ENCODE results near the gene PCK1.

PCK1 gene

DNA sequence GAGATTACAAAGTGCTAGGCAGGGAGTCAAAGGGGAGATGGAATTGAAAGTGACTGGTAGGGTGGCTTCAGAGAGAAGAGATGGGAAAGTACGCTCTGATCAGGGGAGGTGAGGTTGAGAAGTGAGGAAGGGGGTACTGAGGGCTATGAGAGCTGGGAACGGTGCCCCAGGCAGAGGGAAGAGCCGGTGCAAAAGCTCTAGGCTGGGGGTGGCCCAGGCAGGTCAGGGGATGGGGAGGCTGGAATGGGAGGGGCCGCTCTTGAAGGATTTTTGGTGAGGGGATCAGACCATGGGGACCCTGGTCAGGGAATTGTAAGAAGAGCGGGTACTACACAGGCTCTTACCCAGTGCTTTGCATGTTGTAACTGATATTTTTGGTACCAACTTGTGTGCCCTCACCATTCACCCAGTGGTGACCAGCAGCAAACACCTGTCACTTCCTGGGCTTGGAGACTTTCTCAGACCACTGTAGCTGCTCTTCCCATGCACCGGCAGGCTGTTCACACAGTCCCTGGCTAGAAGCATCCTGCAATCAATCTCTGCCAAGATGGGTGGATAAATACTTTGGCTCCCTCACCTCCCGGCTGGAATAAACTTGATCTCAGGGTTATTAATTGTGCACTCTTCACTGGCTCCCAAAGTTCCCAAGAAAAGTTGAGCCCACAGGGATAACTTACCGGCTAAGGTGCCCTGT, 24.0 kb downstream of the PCK1 start:
- H3K4me3 ChIP-seq (ENCODE audit: low read depth, low read length) = no peak overlapping the region
- no peak for DNase-seq (ENCODE audit: low read depth)

DNA sequence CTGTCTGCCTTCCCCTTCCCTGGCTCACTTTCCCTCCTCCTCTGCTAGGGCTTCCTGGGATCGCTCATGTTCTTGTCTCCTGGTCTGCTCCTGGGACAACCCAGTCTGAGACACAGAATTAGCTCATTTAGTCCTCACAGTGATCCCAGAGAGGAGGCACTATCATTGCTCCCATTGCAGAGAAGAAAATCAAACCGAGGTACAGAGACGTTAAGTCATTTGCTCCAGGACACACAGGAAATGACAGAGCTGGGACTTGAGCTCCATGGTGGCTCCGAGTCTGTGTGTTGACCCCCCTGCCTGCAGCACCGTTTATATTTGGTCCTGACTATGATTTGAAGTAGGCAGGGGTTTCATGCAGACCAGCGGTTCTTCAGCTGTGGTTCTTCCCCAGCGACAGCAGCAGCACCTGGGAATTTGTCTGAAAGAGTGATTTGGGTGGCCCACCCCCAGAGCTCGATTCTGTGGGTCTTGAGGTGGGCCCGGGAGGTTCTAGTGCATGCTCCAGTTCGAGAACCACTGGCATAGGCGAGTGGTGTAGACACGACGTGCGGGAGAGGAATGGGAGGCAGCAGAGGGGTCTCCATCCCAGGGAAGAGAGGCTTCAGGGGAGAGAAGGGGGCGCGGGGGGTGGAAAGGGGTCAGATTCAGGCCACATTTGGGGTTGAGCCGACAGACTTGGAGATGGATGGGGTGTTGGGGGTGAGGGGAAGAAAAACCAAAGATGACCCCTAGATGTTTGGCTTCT, 24.7 kb downstream of the PCK1 start:
- DNase-seq (ENCODE audit: low read depth) = no peak
- H3K4me3 ChIP-seq (ENCODE audit: low read depth, low read length) = no peak overlapping the region

DNA sequence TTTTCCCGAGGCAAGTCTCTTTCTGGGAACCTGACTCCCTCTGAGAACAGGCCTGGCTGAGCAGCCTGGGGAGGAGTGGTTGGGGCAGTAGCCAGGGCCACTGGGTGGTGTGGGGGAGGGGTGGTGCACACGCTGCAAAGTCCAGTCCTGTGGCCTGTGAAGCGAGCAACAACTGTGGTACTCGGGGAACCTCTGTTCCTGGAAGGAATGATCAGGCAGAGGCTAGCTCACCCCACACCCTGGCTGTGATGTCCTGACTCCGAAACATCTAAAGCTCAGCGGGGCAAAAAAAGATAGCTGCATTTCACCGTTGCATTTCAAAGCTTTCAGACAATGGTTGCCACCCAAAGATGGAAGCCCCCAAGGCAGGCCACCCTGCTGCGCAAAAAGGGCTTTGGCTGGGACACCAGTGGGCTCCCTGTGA, 25.5 kb downstream of the PCK1 start:
- no peak overlapping the region for H3K4me3 ChIP-seq (ENCODE audit: low read depth, low read length)
- DNase-seq (ENCODE audit: low read depth) = no peak

DNA sequence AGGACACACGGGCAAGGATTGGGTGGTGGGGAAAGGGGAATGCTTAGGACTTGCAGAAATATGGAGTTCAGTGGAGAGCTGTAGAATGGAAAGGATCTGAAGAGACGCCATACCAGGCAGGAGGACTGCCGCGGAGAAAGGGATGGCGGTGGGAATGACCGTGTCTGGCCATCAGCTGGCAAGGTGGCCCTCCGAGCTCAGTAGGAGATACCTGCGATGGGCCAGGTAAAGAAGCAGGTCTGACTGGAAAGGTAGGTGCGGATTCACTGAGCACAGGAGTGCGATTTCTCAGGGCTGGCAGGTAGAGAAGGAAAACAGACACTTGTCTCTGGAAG, 26.0 kb downstream of the PCK1 start:
- DNase-seq (ENCODE audit: low read depth) = no peak
- no peak overlapping the region for H3K4me3 ChIP-seq (ENCODE audit: low read depth, low read length)

DNA sequence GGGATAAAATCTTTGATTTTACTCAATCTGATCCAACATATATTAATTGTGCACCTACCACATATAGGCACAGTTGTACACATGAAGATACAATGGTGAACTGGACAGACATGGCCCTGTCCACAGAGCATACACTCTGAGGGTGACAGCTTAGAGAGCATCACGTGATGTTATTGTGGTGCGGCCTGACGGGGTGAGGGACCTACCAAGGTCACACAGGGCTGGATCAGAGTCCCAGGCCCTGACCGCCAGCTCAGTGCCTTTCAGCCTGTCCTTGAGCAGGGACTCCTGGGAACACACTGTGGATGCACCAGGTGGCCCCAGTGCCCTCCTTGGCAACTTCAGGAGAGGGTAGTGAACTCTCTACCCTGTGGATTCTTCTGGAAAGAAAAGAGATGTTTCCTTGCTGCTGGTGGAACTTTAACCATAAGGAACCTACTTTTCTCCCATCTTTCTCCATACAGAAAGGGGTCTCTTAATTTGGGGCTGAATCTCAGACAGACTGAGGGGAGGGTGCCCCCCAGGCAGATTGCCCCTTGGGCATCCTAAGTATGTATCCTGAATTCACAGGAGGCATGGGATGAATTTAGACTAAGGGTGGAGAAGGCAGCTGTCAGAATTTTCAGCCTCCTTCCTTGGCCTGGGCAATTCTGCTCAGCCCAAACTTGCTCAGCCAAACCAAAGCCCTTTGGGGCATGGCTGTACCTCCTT, 26.5 kb downstream of the PCK1 start:
- no peak overlapping the region for H3K4me3 ChIP-seq (ENCODE audit: low read depth, low read length)
- DNase-seq (ENCODE audit: low read depth) = no peak

DNA sequence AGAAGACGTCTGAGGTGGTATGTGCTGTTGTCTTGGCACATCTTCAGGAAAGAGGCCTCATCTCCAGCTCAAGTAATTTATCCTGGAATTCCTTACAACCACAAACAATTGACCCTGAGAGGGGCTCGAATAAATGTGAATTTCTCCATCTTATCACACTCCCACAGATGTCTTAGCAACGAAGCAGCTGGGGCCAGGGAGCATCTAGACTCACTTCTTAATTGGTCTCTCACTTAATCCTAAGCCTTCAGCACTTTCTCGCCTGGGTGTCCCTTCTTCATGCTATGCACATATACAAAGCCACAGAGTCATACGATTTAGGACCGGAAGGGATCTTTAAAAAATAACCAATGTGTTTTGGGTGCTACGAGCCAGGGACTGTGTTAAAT, 27.1 kb downstream of the PCK1 start:
- no peak overlapping the region for H3K4me3 ChIP-seq (ENCODE audit: low read depth, low read length)
- no peak for DNase-seq (ENCODE audit: low read depth)

DNA sequence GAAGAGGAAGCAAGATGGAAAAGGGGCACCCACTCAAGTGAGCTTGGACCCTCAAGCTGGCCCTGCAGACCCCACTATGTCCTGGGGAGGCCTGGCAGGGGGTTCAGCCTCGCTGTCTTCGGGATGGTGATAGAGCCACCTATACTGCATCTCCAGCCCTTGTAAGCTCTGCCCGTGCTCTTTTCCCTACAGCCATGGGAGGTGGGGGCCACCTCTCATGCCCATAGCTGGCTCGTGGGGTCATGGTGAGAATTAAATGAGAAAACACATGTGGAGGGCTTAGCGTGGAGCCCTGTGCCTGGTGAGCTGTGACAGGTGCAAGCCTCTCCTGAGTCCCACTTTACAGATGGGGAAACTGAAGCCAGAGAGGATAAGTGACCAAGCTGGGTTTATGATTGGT, 27.7 kb downstream of the PCK1 start:
- DNase-seq (ENCODE audit: low read depth) = no peak
- no peak overlapping the region for H3K4me3 ChIP-seq (ENCODE audit: low read depth, low read length)

DNA sequence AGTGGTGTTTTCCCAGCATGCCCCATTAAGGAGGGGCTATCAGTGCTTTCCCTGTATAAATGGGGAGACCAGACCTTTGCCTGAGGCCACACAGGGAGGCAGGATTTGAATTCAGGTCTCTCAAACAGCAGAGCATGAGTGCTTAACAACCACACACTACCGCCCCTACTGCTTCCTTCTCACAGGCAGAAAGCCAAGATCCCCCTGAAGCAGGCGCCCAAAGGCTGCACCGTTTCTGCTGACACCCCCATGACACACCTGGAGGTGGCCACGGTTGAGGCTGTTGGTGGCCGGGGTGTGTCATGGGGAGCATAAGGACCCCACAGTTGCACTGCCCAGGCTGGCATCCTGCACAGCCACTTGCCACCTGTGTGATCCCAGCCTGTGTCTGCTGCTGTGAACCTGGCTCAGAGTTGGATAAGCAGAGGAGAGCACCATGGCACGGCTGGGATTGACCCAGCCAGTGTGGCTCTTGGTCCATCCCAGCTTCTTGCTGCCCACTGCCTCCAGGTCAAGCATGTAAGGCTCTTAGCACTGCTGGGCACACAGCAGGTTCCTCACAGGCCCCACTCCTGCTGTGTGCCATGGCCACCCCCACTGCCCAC, 28.3 kb downstream of the PCK1 start:
- H3K4me3 ChIP-seq (ENCODE audit: low read depth, low read length) = no peak overlapping the region
- DNase-seq (ENCODE audit: low read depth) = no peak

DNA sequence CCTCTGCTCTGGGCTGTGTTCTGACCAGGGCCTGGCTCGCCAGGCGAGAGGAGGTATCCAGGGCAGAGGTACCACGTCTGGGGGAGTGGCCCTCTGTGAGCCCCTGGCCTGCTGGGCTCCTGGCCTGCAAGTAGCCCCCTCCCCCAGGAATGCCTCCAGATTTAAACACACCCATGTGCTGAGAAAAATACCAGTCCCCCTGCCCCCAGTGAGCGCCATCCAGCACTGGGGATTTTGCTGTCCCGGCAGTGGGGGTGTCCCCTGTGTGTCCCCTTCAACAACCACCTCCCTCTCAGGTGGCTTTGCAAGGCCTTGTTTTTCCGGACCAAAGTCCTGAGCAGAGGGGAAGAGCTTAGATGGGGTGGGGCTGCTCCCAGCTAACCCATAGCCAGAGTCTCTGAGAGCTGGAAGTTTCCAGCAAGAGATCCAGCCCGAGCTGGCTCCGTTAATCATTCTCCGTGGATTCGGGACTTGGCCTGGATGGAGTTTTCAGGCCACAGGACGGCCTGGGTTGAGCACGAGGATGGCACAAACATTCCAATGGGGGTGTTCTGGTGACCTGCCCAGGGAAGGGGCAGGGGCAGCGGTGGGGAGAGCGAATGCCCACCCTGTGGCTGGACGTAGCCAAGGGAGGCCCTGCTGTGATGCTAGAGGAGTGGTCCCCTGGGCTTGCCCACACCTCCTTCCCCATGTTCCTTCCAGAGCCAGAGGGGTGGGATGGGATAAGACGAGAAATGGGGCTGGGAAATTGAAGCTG, 29.0 kb downstream of the PCK1 start:
- DNase-seq (ENCODE audit: low read depth) = no peak
- no peak overlapping the region for H3K4me3 ChIP-seq (ENCODE audit: low read depth, low read length)

DNA sequence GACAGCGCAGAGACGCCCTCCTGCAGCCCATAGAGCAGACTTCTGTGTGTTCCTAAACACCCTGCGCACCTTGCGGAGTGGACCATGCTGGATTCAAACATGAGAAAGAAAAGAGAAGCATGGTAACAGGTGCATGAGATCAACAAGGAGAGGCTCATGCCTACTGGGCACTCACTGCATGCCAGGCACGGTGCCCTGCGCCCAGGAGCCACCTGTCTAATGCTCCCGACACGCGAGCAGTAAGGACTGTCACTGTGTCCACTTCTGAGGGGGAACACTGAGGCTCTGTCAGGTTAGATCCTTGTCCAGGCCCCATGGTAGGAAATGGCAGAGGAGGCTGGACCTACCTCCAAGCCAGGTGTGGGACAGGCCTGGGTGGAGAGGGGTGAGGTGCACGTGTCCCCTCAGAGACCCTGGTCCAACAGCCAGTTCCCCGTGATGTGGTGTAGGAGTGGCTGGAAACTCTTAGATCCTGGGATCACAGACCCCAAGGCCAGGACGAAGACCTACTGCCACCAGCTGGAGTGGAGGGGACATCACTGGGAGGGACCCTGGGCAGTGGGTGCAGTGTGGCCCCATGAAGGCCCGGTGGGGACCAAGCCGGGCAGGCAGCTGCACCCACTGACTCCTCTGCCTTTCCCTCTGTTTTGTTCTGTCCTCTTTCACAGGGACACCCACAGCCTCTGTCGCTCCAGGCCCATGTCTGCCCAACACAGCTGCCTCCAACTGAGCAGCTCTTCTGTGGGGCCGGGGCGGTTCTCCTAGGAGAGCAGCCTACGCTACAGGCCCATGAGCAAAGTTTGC, 29.8 kb downstream of the PCK1 start:
- no peak for DNase-seq (ENCODE audit: low read depth)
- no peak overlapping the region for H3K4me3 ChIP-seq (ENCODE audit: low read depth, low read length)

DNA sequence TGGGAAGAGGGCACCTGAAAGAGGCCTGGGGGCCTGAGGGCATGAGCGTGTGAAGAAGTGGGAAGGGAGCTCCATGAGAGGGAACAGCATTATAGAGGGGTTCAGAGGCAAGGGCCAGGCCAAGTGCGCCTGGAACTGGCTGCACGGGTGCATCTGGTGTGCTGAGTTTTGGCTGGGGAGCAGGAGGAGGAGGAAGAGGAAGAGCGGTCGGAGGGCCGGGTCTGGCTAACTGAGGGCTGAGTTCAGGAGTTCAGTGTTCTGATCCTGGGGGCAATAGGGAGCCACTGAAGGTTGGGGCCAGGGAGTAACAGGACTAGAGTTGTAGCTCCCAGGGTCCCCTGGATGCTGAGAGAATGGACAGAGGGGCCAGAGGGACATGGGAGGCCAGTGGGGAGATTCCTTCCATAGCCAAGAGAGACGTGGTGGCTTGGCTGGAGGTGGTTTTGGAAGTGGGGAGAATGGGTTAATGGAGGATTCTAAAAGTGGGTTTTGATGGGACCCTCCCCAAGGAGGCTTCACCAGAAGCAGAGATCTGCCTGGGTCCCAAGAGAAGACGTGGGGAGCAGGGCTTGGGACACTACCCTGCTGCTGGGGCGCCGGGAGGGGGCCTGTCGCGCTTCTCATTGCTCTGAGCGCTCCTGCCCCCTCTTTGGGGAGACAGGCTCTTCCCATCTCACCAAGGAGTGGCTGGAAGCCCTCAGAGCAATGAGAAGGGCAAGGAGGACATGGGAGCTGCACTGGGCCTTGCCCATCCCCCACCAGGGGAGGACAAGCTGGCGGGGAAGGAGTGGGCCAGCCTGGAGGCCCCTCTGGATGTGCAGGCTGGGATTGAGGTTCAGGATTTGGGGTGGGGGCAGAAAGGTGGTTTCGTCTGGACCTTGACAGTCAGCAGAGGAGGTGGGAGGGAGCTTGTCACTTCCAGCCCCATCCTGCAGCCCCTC, 30.6 kb downstream of the PCK1 start:
- DNase-seq (ENCODE audit: low read depth) = no peak
- no peak overlapping the region for H3K4me3 ChIP-seq (ENCODE audit: low read depth, low read length)

DNA sequence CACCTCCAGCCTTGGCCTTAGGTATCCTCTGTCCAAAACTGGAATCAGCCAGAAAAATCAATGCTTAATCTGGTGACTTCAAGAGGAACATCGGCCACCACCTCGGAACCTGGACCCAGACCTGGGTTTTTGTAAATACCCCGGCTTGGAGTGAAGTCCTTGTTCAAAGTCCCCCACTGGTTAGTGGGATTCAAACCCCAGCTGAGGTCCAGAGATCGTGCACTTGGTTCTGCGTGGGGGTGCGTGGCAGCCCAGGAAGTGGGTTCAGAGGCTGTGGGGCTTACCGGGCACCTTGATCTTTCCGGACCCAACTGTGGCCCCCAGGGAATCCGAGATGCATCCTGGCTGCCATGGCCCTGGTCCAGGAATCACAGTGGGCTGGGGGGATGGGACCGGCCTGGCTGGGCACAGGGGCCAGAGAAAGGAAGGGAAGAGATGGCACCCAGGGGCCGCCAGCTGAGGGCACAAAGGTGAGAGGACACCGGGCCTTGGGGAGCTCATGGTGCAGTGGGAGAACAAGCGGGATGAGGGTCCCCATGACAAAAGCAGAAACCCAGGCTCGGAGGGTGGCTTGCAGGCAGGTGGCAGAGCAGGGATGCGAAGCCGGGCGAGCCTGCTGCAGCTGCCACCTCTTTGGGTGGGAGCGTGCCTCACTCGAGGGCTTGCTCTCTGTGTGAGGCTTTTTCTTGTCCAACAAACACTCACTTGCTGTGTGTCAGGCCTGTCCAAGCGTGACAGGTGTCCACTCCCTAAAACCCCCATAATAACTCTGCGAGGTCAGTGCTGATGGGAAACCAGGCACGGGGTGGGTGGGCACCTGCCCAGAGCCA, 31.6 kb downstream of the PCK1 start:
- no peak for DNase-seq (ENCODE audit: low read depth)

DNA sequence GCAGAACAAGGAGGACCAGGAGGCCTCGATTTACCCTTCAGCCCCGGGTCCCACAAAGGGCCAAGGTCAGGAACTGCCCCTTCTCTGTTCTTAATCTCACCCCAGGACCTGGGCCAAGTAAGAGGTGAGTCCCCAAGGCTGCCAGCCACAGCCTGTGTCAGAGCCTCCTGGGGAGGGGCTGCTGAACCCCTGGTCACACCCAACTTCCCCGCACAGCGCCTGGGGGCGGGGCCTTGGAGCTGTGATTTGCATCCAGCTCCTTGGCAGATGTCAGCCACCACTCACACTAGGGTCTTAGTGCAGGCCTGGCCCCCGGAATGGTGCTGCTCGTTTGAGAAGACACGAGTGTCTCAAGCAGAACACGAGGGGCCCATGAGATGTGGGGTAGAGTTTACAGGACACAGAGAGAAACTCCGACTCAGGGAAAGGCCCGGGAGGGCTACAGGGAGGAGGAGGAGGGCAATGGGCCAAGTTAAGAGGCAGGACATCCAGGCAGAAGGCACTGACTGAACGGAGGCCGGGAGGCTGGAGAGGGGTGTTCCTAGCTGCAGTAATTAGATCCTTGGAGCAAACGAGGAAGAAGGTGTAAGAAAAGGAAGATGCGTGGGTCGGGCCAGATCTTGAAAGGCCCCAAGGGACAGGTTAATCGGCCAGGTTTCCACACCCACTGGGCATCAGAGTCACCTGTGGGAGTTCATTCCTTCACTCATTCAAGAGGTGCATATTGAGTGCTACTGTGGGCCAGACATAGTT, 32.4 kb downstream of the PCK1 start:
- H3K4me3 ChIP-seq (ENCODE audit: low read depth, low read length) = no peak overlapping the region
- DNase-seq (ENCODE audit: low read depth) = no peak

More for the DNA sequence above, 31.6 kb downstream of the PCK1 start:
- H3K4me3 ChIP-seq (ENCODE audit: low read depth, low read length) = no peak overlapping the region

DNA sequence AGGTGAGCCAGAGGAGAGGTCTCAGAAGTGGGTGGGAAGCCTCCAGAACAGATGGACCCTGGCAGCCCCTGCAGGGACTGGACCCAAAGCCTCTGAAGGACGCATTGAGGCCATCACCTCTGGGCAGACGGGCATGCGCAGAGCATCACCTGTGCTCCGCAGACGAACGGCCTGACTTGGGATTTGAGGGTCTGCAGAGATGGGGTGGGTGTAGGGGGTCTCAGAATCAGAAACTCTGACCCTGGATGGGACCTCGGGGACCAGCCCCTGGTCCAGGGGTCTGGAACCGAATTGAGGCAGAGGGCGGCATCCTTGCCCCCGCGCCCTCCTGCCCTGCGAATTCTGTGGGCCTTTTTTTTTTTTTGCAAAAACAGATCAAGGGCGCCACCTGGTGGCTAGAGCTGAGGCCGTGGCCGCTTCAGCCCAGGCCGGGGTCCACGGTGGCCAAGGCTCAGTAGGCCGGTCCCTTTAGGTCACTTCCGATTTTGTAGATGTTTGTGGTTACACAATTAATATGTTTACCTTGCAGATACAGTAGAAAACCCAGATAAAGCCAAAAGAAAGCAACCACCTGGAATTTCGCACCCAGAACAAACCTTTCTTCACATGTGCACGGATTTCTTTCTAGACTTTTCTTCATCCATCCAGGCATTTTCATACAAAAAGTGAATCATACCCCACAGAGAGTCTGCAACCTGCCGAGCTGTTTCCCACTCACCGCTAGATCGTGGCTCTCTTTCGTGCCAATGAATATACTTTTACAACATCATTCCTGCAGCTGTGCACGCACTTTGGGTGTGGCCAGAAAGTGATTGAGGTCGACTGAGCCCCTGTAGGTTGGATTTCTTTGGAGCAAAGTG, 33.4 kb downstream of the PCK1 start:
- H3K4me3 ChIP-seq (ENCODE audit: low read depth, low read length) = no peak overlapping the region
- DNase-seq (ENCODE audit: low read depth) = no peak
